ENCODE data around the gene FAM210B. TPM values are rescaled to one million over a fixed set of nuclear protein-coding genes. Genes with fewer than 3 reads are reported as not detected.

Gene FAM210B
- total and polyA plus RNA-seq, 2 of the 8 experiments (the other 6 are each of a cell fraction or from before 2014, with no cell fraction given): 9.4 to 15.0 TPM

- Histone ChIP-seq H3K4me1 (replicated peaks in 1 of 4; ENCODE audit: control insufficient read depth in 3 of 4, insufficient read depth in 4 of 4, low read length in 3 of 4) (peaks cover 4 to 11% (median 6%) of the 10 kb centered on the region in 4 experiments), H3K23me2 (ENCODE audit: low read depth, low read length) (peaks cover 9% of the 10 kb centered on the region; the same call in 1 of the 2 replicates), H3K18ac (ENCODE audit: extremely low read depth, low read length) (0 out of 2 replicates have a peak overlapping the region, but pooled peaks have one; percentile 40), H3K9me3 (ENCODE audit: insufficient read depth in 2 of 2, low read depth in 1 of 2, low read length in 1 of 2) (no peaks in the 10 kb centered on the region), H2BK15ac (ENCODE audit: low read length) (no peak overlapping the region), H3K79me1 (ENCODE audit: low read depth, low read length) (no peaks in the 10 kb centered on the region), H3K9ac (replicated peaks in 1 of 4; ENCODE audit: extremely low read depth in 1 of 4, low read depth in 3 of 4, low read length in 3 of 4) (no peak overlapping the region), H3K14ac (ENCODE audit: insufficient read length) (no peak overlapping the region), H2AFZ (ENCODE audit: low read length) (no peak overlapping the region), H2BK20ac (ENCODE audit: low read length) (0 out of 2 replicates have a peak overlapping the region, but pooled peaks have one; percentile 61), H3K79me2 (ENCODE audit: control insufficient read depth in 1 of 2, insufficient read depth in 2 of 2, low read length in 2 of 2) (no peaks in the 10 kb centered on the region), H4K5ac (ENCODE audit: insufficient read length, low read depth, low read length) (no peak overlapping the region), H3K27ac (ENCODE audit: low read depth, low read length) (no peak overlapping the region), H2BK120ac (replicated peaks; ENCODE audit: low read depth, low read length) (no peak overlapping the region), H2BK5ac (ENCODE audit: low read depth, low read length) (peak overlapping the region; percentile 18; the same call in 1 of the 2 replicates), H3K27me3 (replicated peaks in 1 of 4; ENCODE audit: control insufficient read depth in 3 of 4, extremely low read depth in 1 of 4, insufficient read depth in 3 of 4, low read length in 3 of 4) (peaks cover 0 to 11% (median 8%) of the 10 kb centered on the region in 4 experiments; a peak in 4 of 7 replicates), H3K4ac (replicated peaks; ENCODE audit: insufficient read length, low read depth, low read length) (no peak overlapping the region), H4K20me1 (replicated peaks in 1 of 2; ENCODE audit: control insufficient read depth in 1 of 2, insufficient read depth in 2 of 2, low read length in 2 of 2) (peaks cover 0 to 10% of the 10 kb centered on the region in 2 experiments), H3K4me2 (ENCODE audit: insufficient read depth in 1 of 2, low read depth in 2 of 2, low read length in 2 of 2) (peak overlapping the region; percentile 66 to 83; a peak in 3 of 4 replicates), H4K8ac (ENCODE audit: extremely low read depth, insufficient read depth, low read length) (peak overlapping the region; percentile 45; the same call in 1 of the 2 replicates), H3K4me3 (ENCODE audit: extremely low read depth in 1 of 4, insufficient read depth in 2 of 4, low read depth in 3 of 4, low read length in 4 of 4) (peak overlapping the region in 1 of 4 experiments; percentile 94; a peak in 1 of 8 replicates), H4K91ac (replicated peaks; ENCODE audit: insufficient read length, low read length) (no peak overlapping the region), H3K36me3 (ENCODE audit: control insufficient read depth in 2 of 4, insufficient read depth in 4 of 4, low read length in 3 of 4) (no peaks in the 10 kb centered on the region), H3K56ac (replicated peaks; ENCODE audit: insufficient read length, low read depth, low read length) (no peak overlapping the region), H3K23ac (ENCODE audit: insufficient read length) (no peak overlapping the region), H2BK12ac (ENCODE audit: low read depth, low read length) (peak overlapping the region; percentile 39; the same call in 1 of the 2 replicates), H2AK5ac (ENCODE audit: low read depth, low read length) (0 out of 2 replicates have a peak overlapping the region, but pooled peaks have one; percentile 56)
- ChIA-PET POLR2A (ENCODE audit: partially characterized antibody) (interaction anchor here (1.0 to 2.3 kb wide), 2 partner anchors 12 to 32 kb away, joined by 3 to 10 read pairs; partner anchors contain the start of genes AURKA and CSTF1), CTCF (ENCODE audit: partially characterized antibody) (interaction anchor here (0.7 to 0.9 kb wide), 2 partner anchors 17 to 34 kb away, joined by 3 to 4 read pairs; no protein-coding TSS in a partner anchor)
- DNase-seq (ENCODE audit: low read depth in 1 of 2, low spot score in 2 of 2) (no peak), FAIRE-seq (no peak)
- 85% methylated on average over 12 of the region's 14 CpGs; no CpG with 5 or more reads in 1 of the 2 experiments for WGBS, 2 experiments (ENCODE audit: extremely low coverage in 1 of 2, insufficient coverage in 1 of 2, insufficient read length in 1 of 2, insufficient replicate concordance in 2 of 2, low coverage in 1 of 2, low lambda C conversion rate in 2 of 2, missing lambda C conversion rate in 1 of 2)
- no peak for TF ChIP-seq BCL11A (IDR thresholded peaks at IDR 0.05; ENCODE audit: low read depth in 2 of 2, low read length in 2 of 2)
- TF ChIP-seq CBX5 (IDR thresholded peaks at IDR 0.05; ENCODE audit: low read depth, low read length): no peak
- no peak for TF ChIP-seq YY1 (IDR thresholded peaks at IDR 0.05; ENCODE audit: low read depth, low read length)
- no peak for TF ChIP-seq MAFK (IDR thresholded peaks at IDR 0.05; ENCODE audit: low read depth, low read length)
- no peak for TF ChIP-seq TEAD4 (IDR thresholded peaks at IDR 0.05; ENCODE audit: low read depth, low read length)
- TF ChIP-seq KDM4A (IDR thresholded peaks at IDR 0.05; ENCODE audit: low read depth, low read length, severe bottlenecking): no peak
- no peak for TF ChIP-seq CHD2 (IDR thresholded peaks at IDR 0.05; ENCODE audit: low read length)
- no peak for TF ChIP-seq ATF2 (IDR thresholded peaks at IDR 0.05; ENCODE audit: low read length)
- no peak for TF ChIP-seq SUZ12 (IDR thresholded peaks at IDR 0.05; ENCODE audit: low read length)
- no peak for TF ChIP-seq BRCA1 (IDR thresholded peaks at IDR 0.05; ENCODE audit: low read depth, low read length)
These were observed 1.5 kb downstream of the FAM210B start for GRCh38 chr20:56360133-56360907.

Data from H1 (cell line).